ENCODE results near the gene HHIPL1.

Gene HHIPL1

DNA sequence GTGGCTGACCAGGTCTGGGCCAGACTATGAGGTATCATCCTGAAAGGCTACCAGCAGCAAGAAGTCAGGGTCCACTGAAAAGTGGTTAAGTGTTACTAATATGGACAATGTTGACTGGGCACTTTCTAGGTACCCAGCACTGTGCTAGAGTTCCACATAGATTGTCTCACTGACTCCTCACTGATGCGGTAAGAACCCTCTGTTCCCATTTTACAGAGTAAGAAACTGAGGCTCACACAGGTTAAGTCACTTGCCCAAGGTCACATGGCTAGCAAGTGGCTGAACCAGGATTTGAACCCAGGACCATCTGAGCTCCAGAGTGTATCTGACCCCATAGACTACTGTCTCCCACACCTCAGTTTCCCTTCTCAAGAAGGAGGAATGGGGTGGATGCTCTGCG is 36.3 kb upstream of the HHIPL1 start:
- no peak for DNase-seq
- intact Hi-C loops (cut with DNase I): no loop called here

DNA sequence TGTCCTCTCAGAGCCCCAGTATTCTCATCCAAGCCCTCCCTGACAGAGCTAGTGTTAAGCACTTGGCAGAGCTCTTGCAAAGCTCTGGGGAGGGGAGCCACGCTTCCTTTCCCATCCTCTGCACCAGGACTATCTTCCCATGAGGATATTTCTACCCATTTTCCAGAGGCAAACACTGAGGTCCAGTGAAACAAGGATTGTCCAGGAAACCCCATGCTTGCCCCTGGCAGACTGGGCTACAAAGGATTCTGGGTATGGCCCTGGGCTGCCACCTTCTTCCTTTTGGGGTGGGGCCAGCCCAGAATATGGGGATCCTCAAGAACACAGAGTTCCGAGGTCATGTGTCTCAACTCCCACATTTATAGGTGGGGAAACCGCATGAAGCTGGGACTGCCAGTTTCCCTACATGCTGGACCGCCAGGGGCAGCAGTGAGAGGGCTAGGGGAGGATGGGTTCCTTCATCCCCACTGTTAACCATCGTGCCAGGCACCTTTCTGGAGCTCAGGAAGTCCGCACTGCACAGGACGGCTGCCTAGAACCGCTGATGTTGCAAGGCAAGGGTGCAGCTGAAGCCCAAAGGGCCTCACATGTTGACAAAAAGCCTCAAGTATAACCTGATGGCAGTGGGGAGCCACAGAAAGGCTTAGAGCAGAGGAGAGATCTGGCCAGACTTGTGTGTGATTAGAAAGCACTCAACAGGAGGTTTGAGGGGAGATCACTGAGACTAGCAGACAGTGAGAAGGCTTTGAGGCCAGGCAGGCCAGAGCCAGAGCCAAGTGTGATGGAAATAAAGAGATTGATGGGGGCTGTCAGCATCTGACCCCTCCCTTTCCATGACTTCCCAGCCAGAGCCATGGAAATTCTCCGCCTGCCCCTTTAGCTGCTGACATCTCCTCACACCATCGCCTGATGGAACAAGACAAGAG is 35.4 kb upstream of the HHIPL1 start:
- peak in 2 of 42 donors; percentile 22 to 24 for DNase-seq
- intact Hi-C loops (cut with DNase I): no loop called here

DNA sequence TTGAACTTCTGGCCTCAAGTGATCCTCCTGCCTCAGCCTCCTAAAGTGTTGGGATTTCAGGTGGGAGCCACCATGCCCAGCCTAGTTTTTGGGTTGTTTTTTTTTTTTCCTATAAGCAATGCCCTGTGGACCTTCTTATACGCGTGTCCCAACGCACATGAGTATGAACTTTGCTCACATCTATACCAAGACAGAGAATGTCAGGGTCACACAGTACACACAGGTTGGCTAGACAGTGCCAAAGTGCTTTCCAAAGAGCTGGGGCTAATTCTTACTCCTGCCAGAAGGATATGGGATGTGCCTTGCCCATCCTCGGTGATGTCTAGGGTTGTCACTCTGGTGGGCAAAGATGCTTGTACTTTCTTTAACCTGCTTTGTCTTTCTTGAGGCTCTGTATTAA is 33.3 kb upstream of the HHIPL1 start:
- intact Hi-C loops (cut with DNase I): no loop called here
- DNase-seq: no peak

DNA sequence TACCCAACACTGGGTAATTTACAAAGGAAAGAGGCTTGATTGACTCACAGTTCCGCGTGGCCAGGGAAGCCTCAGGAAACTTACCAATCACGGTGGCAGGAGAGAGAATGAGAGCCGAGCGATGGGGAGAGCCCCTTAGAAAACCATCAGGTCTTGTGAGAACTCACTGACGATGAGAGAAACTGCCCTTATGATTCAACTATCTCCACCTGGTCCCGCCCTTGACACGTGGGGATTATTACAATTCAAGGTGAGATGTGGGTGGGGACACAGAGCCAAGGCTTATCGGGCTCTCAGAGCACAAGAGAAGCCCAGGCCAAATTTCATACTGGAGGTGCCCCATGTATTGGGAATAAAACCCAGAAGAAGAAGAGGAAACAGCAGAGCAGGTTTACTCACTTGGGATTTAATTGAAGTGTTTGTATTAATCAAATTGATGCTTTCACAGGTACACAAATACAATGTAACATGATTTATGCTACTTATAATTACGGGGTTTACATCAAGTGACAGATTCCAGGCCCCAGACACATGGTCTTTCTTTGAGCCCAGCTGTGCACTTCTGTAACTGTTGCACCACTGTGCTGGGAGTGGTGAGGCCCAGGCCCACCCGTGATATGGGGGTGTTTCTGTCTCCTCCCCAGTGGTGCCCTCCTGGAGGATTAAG is 32.7 kb upstream of the HHIPL1 start:
- no peak for DNase-seq
- intact Hi-C loops (cut with DNase I): no loop called here

DNA sequence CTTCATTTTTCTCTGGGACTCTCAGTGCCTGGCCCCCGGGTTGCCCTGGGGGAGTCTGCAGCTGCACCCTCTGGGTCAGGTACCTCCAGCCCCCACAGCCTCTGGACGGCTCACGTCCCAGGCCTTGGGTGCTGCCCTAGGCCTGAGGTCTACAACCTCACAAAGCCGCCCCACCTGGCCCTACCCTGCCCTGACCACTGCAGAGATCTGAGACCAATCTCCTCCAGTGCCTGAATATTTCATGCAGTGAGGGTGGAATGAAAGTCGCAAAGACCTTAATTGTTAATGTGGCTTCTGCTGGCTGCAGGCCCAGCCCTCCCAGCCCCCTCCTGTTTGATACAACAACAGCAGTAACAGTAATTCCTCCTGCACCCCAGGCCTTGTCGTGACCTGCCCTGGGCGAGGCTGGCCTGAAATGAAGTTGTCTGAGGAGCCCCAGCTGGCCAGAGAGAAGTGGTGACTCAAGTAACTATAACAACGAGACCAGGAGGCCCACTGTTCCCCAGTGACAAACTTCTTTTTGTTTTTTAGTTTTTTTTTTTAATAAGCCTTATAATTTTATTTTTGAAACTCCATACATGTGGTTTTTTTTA is 32.1 kb upstream of the HHIPL1 start:
- intact Hi-C loops (cut with DNase I): no loop called here
- DNase-seq: no peak

DNA sequence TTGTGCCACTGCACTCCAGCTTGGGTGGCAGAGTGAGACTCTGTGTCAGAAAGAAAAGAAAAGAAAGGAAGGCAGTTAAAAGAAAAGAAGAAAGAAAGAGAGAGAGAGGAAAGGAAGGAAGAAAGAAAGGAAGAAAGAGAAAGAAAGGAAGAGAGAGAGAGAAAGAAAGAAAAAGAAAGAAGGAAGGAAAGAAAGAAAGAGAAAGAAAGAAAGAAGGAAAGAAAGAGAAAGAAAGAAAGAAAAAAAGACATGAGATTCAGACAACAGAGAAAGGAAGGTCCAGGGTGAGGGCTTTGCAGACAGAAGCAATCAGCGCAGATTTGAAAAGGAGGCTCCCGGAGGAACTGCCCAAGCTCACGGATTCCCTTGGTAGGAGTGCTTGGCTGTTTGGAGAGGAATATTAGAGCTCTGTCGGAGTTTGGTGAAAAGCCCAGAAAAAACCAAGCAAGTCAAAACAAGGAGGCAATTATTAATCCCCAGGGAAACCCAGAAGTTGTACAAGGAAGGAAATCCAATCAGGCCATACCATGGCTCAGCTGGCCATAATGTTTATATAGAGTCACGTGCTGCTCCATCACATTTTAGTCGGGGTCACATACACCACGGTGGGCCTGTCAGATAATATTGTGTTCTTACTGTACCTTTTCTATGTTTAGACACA is 29.3 kb upstream of the HHIPL1 start:
- intact Hi-C loops (cut with DNase I): no loop called here
- no peak for DNase-seq

DNA sequence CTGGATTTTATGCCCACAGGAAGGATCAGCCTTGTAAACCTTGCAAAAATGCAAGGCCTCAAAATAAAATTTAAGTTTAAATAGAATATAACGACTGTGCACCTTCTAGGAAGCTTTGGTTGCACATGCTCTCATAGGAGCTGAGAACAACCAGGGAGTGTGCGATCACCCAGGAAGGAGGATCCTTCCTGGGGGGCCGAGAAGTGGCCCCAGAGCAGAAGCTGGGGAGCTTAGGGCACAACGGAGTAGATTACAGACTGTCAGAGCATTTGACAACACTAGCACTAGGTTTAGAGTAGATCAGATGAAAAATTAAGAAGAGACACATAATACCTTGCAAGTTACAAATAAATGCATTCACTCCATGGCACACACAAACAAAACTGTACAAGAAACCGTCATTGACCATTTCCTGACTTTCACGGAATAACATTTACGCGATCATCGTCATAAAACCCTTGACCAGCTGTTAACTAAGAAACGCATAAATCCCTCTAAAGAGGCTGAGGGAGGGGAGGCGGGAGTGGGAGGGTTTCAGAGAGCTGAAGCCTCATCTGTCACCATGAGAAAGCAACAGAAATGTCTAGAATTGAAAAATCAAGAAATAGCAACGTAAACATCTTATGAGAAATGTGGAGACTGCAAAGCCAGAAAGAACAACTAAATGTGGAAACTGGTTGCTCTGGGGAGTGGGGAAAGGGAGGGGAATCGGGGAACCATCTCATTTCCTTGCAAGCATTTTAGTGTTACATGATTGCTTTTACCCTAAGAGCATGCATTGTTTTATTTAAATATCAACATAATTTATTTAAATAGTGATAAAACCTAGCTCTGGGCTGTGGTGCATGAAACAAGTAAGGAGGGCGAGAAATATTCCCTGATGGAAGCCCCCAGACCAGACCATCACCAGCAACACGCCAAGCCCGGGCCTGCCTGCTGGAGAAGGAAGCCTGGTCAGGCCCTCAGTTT is 27.8 kb upstream of the HHIPL1 start:
- intact Hi-C loops (cut with DNase I): no loop called here
- DNase-seq: no peak

DNA sequence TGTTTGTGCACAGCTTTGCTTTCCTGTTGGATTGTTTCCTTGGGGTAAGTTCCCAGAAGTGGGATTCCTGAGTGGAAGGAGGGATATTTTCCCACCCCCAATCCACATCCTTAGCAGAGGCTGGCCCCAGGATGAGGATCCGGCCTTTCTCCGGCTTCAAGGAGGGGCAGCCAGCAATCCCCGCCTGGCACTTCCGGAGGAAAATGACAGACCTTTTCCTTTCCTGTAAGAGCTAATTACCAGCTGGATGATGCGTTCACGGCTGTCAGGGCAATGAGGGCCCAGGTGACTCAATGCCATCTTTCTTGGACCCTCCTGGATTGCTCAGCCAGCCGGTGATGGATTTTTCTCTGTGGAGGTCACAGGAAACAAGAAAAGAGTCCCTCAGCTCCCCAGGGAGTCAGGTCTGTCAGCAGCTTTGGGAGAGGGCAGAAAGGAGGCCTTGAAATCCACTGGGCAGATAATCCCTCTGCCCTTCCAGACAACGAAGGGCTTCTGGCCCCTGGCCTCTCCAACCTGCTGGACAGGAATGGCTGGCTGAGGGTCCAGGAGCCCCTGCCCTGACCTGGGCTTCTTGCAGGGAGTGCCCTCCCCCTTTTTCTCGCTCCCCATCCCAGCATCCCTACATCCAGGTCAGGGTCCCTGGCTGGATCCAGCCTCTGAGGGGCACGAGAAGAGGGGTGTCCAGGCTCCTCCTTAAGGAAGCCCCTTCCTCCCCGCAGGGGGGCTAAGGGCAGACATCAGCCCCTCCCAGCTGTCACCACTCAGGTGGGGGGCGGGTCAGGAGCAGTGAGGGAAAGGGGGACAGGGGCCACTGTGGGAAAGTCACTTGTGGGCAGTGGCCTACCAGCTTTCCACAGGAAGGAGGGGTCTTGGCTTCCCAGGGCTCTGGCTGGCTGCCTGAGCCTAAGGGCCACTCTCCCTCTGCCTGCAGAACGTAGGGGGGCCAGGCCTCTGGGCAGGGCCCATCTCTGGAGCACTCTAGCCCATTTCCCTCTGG is 24.8 kb upstream of the HHIPL1 start:
- intact Hi-C loops (cut with DNase I): no loop called here
- DNase-seq: no peak

DNA sequence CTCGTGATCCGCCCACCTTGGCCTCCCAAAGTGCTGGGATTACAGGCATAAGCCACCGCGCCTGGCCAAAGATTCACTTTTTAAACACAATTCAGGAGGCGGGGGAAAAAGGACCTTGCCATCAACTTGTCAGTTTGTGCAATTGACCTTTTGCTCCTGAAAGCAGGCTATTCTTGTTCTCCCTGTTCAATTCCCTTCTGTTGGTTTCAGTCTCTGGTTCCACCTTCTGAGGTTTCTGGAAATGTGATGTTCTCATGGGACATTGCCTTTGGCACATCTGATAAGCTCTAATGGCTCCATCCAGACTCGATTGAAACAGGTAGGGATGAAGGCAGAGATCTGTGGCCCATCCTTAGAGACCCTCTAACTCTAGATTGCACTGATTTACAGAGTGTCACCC is 23.0 kb upstream of the HHIPL1 start:
- DNase-seq: no peak
- intact Hi-C loops (cut with DNase I): no loop called here

DNA sequence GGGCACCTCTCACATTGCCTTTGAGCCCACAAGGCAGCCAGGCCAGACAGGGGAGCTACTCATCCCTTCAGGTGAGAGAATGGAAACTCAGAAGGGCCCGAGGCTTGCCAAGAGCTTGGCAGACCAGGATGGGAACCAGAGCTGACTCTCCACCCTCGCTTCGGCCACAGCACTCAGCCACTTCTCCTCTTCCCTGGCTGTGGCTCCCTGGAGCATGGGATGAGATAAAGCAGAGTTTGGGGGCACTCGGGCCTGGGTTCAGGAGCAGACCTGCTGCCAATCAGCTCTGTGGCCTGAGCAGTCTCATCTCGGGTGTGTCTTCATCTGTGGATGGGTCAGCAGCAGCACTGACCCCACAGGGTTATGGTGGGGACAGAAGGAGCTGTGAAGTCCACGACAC is 20.9 kb upstream of the HHIPL1 start:
- intact Hi-C loops (cut with DNase I): no loop called here
- no peak for DNase-seq

DNA sequence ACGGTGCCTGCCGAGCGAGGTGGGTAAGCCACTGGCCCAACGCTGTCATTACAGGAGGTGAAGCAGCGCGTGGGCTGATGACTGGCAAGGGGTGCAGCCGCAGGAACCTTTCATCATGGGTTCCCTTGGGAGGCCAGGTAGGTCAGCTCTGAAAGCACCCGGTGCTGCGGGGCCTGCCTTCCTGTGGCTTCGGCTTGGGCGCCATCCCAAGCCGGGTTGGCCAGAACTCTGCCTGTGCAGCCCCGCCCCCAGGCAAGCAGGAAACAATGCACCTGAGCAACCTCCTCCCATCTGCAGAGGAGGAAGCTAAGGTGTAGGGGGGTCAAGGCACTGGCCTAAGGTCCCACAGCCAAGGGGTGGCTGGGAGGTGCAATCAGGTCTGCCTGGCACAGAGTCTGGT is 20.0 kb upstream of the HHIPL1 start:
- intact Hi-C loops (cut with DNase I): no loop called here
- no peak for DNase-seq

DNA sequence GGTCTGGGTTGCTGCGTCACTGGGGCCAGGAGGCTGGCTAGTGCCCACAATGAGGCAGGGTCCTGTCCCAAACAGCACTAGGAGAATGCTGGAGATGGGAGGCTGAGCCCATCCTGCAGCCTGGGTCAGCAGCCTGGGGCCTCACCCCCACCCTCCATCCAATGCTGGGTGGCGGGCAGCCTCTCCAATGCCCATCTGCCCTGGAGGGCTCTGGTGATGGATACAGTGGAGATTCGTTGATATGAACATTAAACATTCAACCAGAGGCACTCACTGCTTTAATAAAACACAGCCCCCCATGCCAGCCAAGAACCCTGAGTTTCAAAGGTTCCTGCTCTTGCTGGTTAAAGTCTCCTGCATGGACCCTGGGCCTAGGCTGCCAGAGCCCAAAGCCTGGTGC is 19.5 kb upstream of the HHIPL1 start:
- intact Hi-C loops (cut with DNase I): no loop called here
- DNase-seq: no peak

DNA sequence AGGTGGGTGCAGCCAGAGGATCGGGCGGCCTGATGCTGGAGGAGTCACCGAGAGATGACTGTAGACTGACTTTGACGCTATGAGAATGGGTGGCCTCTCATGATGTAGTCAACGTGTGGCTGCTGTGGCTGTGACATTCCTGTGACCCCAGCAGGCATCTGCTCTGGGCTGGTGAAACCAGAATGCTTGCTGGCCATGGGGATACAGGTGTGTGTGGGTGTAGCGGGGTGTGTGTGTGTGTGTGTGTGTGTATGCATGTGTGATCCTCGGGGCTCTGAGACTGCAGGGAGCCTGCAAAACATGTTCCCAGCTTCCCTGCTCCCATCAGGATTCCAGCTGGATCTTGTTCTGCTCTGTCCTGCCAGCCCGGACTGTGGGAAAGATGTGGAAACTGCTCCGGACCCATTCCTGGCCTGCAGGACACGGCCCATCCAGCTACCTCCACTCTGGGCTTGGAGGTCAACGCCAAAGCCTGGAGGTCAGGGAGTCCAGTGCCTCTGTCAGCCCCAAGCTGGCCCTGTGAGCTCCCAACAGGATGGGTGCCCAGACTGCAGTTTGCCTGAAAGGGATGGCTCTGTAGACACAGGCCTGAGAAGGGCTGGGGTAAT is 18.8 kb upstream of the HHIPL1 start:
- intact Hi-C loops (cut with DNase I): no loop called here

DNA sequence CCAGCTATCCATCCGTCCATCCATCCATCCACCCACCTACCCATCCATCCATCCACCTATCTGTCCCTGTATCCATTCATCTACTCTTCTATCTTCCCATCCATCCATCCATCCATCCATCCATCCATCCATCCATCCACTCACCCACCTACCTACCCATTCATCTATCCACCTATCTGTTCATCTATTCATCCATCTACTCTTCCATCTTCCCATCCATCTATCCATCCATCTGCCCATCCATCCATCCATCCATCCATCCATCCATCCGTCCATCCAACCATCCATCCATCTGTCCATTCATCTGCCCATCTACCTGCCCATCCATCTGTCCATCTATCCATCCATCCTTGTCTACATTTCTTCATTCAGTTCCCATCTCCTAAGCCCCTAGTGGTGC is 17.8 kb upstream of the HHIPL1 start:
- intact Hi-C loops (cut with DNase I): no loop called here

More for the DNA sequence above, 18.8 kb upstream of the HHIPL1 start:
- DNase-seq: no peak

DNA sequence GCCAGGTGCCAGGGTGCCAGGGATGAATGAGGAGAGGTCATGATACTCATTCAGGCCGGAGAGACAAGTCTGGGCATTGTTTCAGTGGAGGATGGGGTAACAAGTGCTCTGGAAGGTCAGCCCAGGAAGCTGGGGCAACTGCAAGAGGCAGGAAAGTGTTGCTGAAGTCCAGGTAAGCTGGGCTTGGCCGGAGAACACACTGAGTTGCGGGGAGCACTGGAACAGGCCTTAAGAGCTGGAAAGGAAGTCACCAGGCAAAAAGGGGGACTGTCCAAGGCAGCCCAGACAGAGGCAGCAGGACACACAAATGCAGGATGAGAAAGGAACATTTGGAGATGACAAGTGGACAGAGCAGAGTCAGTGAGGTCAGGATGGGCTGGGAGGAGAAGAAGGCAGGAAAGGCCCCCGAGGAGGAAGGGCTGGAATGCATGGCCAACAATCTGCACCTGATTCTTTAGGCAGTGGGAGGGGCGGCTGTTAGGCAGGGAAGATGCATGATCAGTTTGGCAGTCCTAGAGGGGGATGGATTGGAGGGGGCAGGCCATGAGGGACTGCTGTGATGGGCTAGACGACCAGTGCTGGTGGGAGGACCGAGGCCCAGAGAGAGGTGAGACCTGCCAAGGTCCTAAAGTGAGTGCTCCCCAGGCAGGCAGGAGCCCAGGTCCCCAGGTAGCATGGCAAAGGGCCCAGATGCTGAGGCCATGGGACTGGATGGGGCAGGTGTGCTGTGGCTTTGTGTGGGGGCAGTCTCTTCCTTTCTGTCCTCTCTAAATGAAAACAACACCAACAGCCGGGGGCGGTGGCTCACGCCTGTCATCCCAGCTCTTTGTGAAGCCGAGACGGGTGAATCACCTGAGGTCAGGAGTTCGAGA is 17.2 kb upstream of the HHIPL1 start:
- DNase-seq: no peak
- intact Hi-C loops (cut with DNase I): loop anchor here (2.0 kb wide), 1 partner anchor 111 kb away; no protein-coding TSS in a partner anchor

More for the DNA sequence above, 17.8 kb upstream of the HHIPL1 start:
- DNase-seq: no peak
